Transverse colon (tissue), 4 donors: ENCODE data around the gene CACNA1C.

ENCODE experiments used
- POLR2AphosphoS5 ChIP-seq, 3 donors: sonication (generic); formaldehyde crosslinking; IDR thresholded peaks; one replicate each; pipeline ENCODE4 v1.6.1; 2016; ENCODE audit warnings: antibody characterized with exemption in 3 of 3
- TF ChIP-seq, protein P1 (sequence below), 5 experiments: fragments of 200-600 bp in 3 of 5; fragments of 450-650 bp in 2 of 5; sonication (generic) in 3 of 5; IDR thresholded peaks; 1 replicate in 2 of 5; 2 replicates in 3 of 5; pipeline ENCODE4 v1.5.1; 2016 to 2017; ENCODE audit warnings: antibody characterized with exemption in 5 of 5, inconsistent platforms in 3 of 5, mild to moderate bottlenecking in 2 of 5, moderate library complexity in 1 of 5

DNA sequence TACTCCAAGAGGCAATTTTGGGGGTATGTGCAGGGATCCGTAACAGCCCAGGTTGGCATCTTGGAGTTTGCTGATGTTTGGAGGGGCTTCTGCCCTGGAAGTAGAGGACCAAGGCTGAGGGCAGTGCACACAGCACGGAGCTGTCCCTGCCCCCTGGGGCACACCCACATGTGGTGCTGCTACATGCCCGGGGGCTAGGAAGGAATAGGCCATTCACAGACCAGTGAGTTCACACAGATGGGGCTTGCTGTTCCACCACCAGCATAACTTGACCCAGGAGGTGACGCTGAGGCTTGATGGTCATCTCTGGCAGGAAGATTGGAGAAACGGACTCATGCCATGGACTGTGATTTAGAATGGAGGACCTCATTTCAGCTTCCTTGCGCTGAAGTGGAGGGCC, 510.9 kb downstream of the CACNA1C start:
- TF ChIP-seq, protein P1, sequence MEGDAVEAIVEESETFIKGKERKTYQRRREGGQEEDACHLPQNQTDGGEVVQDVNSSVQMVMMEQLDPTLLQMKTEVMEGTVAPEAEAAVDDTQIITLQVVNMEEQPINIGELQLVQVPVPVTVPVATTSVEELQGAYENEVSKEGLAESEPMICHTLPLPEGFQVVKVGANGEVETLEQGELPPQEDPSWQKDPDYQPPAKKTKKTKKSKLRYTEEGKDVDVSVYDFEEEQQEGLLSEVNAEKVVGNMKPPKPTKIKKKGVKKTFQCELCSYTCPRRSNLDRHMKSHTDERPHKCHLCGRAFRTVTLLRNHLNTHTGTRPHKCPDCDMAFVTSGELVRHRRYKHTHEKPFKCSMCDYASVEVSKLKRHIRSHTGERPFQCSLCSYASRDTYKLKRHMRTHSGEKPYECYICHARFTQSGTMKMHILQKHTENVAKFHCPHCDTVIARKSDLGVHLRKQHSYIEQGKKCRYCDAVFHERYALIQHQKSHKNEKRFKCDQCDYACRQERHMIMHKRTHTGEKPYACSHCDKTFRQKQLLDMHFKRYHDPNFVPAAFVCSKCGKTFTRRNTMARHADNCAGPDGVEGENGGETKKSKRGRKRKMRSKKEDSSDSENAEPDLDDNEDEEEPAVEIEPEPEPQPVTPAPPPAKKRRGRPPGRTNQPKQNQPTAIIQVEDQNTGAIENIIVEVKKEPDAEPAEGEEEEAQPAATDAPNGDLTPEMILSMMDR (IDR thresholded peaks at IDR 0.05), result no peak
- no peak for TF ChIP-seq POLR2AphosphoS5 (IDR thresholded peaks at IDR 0.05)
